GM21390 (cell line): ENCODE results near the gene MEGF10.
A peak's percentile ranks its signal among the peaks of the same experiment; 100 is the strongest.

Experiments
- ATAC-seq: cut with Tn5 transposase; IDR thresholded peaks from one replicate; pipeline ENCODE4 v1.9.1; 2021; ENCODE audit not compliant: unreplicated experiment

The MEGF10 gene

DNA sequence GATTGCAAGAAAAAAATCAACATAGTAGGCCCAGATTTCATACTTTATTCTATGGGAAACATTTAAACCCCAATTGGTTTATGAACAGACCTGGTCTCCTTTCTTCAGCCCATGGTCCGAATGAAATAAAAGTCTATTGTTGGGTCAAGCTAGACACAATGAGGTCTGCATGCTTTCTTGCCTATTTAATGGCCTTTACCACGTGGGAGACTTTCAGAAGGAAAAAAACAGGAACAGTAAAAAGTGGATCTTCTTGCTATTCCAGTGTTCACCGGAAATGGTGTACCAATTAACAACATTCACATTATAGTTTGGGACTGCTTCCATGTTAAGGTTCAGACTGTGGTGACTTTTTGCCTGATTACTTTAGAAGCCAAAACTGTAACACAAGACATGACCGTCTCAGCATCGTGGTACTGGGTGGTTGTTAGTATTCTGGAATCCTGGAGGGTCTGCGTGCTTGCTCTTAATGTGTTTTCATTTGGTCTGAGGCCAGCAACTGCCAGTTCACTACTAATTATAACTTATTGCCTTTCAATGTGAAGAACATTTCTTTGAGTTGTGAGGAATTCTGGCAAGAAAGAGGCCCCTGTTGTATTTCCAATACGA, 141.5 kb downstream of the MEGF10 start:
- no peak for ATAC-seq

DNA sequence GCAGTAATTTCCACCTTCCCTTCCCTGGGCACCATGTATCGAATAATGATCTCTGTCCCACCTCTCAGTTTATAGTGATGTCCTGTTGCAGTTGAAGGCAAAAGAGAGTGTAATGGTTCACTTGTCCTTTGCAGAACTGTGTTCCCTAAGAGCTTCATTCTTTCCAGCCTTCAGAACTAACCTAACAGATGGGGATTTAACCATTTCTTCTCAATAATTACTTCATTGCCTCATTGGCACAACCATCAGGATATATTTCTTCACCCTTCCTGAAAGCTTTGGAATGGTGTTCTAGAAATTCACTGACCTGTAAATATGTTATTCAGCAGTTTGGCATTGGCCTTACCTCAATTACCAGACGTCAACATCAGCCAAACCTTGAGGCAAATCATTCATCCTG, 142.9 kb downstream of the MEGF10 start:
- ATAC-seq = no peak

DNA sequence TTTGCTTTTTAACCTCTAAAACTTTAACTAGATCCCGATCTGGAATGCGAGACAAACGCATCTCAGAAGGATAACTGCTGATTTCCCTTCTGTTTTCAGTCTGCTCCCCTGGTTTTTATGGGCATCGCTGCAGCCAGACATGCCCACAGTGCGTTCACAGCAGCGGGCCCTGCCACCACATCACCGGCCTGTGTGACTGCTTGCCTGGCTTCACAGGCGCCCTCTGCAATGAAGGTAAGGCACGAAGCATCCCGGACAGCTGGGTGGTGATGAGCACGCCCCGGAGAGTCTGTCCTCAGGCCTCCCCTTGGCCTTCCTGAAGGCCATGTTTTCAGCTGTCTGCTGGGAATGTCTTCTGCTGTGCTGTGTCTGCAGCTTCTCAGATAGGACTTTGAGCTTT, 144.0 kb downstream of the MEGF10 start:
- no peak for ATAC-seq

DNA sequence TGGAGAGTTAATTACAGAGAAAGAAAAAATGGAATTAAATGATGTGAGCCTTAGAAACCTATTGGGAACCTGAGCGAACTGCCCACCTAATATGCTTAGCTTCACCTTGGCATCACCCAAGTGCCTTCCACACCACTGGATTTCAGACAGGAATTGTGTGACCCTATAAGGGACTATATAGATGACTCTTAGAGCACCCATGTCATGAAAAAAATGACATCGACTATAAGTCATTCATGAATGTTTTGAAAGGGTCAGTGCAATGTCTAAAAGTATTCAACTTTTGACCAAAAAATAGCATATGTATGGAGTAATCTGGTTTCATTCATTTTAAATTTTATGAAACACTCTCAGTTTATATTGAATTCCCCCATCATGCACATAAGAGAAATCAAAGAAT, 145.2 kb downstream of the MEGF10 start:
- no peak for ATAC-seq

DNA sequence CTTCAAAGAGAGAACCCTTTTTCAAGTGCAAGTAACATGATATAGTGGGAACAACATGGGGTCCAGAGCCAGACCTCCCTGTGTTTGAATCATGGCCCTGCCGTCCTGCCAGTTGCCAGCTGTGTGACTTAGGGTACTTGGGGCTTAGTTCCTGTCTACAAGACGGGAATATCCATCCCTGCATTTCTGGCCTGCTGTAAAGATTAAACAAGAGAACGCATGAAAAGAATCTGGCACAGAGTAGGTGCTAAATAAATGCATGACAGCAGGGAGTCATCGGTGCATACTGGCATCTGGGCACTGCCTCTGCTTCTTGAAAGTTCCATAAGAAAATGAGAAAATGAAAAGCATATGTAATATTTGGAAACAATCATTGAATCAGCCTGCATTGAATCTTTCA, 149.0 kb downstream of the MEGF10 start:
- ATAC-seq = no peak

DNA sequence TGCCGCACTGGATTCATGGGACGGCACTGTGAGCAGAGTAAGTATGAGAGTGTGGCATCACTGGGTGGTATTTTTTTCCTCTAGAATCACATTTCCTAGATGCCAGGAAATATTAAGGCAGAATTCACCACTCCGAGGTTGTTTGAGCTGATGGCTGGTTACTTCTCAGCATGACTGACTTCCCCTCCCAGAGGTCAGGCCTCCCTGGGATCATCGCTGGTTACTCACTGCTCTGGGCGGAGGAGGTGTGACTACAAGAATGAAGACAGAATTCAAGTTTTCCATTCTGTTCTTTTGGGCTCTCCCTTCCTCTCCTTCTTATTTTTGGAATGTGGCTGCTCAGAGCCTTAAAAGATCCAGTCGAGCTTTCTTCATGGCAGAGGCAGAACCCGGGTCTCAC, 150.2 kb downstream of the MEGF10 start:
- ATAC-seq = no peak

DNA sequence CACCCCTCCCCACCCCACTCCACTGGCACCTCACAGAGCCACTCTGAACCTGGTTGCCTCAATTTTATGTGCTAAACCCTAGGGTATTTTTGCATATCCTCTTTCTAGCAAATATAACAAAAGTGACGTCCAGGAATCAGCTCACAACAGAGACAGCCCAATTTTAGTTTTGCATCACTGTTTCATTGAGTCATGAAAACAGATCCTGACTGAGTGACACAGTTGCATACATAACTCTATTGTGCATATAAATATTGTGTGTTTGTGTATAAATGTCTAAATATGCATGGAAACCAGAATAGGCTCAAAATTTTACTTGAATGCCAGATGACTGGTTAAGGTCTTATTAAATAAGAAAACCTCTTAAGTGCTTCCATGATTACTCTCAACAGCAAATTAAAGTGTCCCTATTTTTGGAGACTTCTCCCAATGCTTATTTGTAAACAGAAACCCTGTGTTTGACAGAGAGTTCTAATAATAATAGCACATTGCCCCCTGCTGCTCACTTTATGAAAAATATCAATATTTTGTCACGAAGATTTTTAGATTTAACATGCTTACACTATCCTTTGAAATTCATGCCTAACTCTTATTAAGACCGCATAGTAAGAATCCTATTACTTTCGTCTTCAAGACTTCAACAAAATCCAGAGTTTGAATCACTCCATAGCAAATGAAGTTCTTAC, 151.3 kb downstream of the MEGF10 start:
- no peak for ATAC-seq

DNA sequence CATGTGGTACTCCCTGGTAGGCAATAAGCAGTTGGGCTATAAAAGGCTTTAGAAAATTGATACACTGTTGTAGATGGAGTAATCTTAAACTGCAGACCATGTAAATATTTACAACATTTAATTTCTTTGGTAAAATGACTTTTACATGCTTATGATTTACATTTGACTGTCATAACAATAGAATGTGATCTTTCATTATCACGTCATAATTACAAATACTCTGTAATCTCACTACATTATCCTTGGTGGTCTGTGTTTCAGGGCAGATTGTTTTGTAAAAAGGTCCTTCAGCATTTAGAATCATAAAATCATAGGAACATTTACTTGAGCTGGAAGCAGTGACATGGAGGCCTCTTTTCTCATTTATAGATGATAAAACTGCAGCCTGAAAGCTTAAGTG, 153.6 kb downstream of the MEGF10 start:
- no peak for ATAC-seq

DNA sequence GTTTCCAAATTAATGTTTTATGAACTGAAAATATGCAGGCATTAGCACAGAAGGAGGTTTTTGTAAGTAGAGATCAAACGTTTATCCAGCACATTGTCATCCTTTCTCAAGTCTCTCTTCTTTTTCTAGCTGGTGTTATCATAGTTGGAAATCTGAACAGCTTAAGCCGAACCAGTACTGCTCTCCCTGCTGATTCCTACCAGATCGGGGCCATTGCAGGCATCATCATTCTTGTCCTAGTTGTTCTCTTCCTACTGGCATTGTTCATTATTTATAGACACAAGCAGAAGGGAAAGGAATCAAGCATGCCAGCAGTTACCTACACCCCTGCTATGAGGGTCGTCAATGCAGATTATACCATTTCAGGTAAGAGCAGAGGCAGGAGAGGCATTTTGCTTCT, 154.7 kb downstream of the MEGF10 start:
- ATAC-seq = no peak

DNA sequence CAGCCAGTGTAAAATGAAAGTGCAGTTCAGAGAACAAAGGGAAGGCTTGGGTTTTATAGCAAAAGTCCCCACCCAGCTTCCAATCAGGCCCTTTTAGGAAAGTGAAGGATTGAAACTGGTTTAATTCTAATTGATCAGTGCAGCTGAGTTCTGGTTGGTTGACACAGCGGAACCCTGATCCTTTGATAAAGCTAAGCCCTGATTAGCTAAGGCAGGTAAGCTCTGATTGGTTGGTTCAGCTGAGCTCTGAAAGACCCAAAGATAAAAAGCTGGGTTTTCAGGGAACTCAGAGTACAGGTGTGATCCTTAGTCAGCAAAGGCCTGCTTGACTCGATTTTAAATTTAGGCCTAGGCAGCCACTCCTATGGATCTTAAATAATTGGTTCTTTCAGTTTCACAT, 156.0 kb downstream of the MEGF10 start:
- no peak for ATAC-seq

DNA sequence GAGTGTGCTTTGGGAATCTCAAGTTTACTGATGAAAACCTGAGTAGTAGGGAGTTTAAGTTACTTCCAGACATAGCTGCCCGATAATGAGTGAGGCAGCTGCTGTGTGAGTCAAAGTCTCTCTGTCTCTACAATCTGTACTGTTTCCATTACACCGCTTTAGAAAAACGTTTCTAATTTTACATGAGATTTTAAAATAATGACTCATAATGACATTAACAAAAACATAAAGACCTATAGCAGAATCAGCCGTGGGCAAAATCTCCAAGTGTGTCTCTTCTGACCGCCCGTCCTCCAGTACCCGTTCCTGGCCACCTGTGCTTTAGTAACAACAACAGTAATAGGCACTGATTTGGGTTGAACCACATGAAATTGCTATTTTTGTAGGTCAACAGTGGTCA, 157.2 kb downstream of the MEGF10 start:
- ATAC-seq = no peak

DNA sequence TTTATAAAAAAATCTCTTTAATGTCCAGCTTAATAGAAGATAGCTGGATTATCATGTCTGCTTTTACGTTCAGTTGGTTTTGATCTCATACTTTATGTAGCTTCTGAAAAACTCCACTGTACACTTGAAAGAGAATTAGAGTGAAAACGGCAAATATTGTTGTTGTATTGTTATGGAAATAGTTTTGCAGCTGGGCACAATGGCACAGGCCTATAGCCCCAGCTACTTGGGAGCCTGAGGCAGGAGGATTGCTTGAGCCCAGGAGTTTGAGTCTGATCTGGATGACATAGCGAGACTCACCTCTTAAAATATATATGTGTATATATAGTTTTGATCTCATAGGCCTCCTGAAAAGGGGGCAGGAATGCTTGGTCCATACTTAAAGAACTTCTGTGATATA, 159.4 kb downstream of the MEGF10 start:
- no peak for ATAC-seq

DNA sequence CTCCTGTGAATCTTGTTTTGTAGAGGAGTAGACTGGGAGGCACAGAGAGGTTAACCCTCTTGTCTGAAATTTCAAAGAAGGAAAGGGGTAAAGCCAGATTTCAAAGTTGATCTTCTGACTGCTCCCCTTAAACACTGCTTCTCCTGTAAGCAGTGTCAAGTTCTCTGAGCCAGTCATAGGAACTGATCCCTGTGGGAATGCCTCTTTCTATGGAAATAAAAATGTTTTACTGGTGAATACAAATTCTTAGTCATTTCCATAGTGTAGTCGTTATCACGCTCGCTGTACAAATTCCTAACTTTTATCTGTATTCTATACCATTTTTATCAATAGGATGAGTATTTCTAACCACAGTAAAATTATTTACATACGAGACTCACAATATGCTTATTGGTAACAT, 160.5 kb downstream of the MEGF10 start:
- no peak for ATAC-seq

DNA sequence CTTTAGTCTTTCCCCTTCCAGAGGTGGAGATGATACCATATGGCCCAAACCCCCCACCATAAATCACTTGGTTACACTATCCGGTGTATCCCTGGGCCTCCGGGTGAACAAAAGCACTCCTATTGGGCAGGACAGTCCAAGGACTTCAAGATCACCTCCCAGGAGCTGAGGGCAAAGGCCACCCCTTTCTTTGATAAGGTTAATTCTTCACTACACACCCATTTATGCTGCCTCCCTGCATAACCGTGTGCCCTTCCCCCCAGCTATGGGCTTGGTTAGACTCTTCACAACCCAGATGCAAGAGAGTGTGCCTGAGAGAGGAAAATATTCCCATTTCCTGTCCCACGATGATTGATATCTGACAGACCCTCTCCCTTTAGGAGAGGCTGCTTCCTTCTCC, 162.0 kb downstream of the MEGF10 start:
- no peak for ATAC-seq

DNA sequence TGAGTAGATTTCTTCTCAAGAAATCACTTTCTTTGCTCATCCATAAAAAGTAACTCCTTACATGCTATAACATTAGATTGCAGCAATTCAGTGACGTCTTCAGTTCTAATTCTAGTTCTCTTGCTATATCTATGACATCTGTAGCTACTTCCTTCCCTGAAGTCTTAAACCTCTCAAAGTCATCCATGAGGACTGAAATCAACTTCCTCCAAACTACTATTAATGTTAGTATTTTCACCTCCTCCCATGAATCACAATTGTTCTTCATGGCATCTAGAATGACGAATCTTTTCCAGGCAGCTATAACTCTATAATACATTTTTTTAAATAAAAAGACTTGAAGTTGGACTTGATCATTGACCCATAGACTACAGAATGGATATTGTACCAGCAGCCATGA, 180.6 kb downstream of the MEGF10 start:
- no peak for ATAC-seq

DNA sequence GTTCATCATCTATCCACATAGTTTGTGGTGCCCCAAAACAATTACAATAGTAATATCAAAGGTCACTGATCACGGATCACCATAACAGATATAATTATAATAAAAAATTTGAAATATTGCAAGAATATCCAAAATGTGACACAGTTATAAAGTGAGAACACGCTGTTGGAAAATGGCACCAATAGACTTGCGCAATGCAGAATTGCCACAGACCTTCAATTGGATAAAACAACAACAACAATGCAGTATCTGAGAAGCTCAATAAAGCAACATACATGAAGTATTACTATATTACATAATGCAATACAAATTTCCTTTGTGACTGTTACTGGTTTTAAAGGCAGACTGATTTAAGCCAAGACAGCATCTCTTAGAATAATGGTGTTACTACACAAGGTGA, 182.1 kb downstream of the MEGF10 start:
- no peak for ATAC-seq

DNA sequence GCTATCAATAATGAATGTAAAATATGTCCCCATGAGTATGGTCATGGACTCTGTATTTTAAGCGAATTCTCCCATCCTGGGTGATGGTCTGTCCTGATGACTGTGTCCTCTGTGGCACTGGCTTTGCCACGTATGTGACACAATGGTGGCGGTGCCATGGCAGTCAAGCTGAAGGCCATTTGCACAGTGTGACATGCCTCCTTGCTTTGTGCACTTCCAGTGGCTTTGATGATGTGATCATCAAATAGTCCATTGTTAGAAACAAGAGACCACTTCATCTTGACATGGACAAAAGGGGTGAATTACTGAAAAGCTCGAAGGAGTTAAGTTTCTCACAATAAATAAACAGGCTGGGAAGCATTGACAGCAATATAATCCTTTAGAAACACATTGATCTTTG, 195.9 kb downstream of the MEGF10 start:
- no peak for ATAC-seq

DNA sequence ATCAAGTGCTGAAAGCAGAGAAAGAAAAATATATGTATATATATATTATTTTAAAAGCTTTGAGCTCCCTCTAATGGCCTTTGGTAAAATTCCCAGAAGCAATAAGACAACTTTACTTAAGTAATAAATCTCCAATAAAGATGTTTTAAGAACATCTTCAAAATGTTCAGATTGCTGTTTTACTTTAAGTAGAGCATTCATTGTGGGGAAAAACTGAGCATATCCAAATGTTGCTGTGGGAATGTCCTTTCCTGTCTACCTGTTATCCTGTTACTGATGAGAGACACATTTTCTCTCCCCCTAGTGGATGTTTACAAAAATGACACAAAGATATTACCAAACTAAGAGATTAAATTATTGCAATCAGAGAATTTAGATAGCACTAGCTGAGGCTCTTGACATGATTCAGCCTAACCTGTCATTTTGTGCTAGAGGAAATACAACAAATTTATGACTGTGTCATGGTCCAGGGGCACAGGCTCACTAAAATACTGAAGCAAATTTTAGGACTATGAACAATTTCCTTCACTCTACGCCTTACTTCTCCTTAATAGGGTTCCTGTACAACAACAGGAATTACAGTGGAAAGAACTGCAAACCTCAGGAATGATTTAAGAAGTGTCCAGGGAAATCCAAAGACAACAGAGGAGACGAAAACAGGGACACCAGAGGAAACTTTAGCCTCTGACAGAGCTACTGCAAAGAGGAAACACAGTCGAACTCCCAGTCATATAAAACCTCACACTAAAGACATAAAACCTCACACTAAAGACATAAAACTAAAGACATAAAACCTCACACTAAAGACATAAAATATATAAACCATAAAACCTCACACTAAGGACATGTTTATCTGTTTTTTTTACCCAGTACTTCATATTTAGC, 202.5 kb downstream of the MEGF10 start:
- peak; percentile 82 for ATAC-seq

DNA sequence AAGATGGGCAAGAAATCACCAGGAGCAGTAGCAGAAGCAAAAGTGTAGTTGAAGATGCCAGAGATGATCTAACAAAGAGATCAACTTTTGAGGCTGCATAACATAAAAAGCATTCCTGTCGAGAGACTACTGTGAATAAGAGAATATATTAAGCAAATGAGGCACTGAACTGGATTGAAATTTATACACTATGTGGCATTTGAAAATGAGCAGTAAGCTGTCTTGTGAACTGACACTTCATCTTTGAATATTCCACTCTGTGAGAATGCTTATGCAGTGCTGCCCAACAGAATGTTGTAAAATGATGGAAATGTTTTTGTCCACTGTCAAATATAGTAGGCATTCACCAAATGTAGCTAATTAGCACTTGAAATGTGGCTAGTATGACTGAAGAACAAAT, 208.0 kb downstream of the MEGF10 start:
- ATAC-seq = no peak

DNA sequence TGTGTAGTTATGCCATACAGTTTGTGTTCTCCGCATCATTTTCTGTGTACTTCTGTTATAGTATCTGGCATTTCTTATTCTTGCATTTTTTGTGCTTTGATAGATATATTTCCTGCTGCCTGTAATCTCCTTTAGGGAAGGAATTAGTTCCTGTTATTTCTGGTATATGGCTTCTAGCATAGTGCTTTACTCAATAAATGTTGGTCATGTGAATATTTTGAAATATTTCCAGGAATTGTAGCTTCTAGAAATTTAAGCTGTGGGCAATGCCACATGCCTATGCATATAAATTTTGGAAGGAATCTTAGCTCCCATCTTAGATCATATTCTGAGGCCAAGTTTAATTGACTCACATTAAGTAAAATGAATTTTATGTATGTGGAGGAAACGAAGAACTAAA, 215.3 kb downstream of the MEGF10 start:
- ATAC-seq = no peak

DNA sequence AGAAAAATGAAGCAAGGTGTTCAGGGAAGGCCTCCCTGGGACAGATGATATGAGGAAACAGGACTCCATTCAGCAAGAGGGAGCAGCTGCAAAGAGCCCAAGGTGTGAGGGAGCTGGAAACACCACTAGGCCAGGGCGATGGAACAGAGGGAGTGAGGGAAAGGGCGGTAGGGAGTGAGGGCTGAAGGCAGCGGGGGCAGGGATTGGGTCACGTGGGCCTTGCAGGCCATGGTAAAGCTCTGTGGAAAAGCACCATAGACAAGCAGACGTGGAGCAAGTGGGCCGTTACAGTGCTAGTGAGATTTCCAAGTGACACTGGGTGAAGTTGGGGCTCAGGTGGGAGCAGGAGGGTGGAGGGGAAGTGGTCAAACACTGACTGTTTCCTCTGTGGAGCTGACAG, 216.0 kb downstream of the MEGF10 start:
- no peak for ATAC-seq
